ENCODE results near the gene SERTM1.

The SERTM1 gene

DNA sequence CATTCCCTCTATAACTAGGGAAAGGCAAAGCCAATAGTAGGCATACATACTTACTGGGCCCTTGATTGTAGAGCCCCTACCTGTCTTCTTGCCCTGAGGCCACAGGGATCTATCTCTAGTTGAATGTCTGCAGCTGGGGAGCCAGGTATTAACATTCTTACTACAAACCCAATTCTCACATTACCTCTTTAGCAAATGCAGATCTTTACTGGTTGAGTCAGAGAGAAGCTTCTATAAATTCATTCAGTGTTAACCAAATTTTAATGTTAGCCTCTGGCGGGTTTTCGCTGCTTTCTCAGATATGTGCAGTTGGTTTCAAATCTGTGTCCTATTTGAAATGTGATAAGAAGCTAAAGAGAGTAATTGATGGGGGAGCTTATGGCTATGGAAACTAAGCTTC, 43.2 kb downstream of the SERTM1 start:
- Histone ChIP-seq H3K9ac (no peak overlapping the region), H2AFZ (ENCODE audit: low read depth) (no peak overlapping the region), H3K4me1 (ENCODE audit: low read depth, poor library complexity, severe bottlenecking) (no peaks in the 10 kb centered on the region), H3K36me3 (ENCODE audit: insufficient read depth) (no peaks in the 10 kb centered on the region), H3K4me3 (IDR thresholded peaks at IDR 0.05; ENCODE audit: insufficient read depth, low read depth, low read length) (no peak overlapping the region), H3K4me2 (no peak overlapping the region), H3K27ac (no peak overlapping the region), H3K27me3 (ENCODE audit: insufficient read depth, low read depth) (no peaks in the 10 kb centered on the region), H3K79me2 (ENCODE audit: insufficient read depth, low read depth) (no peaks in the 10 kb centered on the region), H4K20me1 (ENCODE audit: insufficient read depth) (no peaks in the 10 kb centered on the region)
- TF ChIP-seq, protein P1, sequence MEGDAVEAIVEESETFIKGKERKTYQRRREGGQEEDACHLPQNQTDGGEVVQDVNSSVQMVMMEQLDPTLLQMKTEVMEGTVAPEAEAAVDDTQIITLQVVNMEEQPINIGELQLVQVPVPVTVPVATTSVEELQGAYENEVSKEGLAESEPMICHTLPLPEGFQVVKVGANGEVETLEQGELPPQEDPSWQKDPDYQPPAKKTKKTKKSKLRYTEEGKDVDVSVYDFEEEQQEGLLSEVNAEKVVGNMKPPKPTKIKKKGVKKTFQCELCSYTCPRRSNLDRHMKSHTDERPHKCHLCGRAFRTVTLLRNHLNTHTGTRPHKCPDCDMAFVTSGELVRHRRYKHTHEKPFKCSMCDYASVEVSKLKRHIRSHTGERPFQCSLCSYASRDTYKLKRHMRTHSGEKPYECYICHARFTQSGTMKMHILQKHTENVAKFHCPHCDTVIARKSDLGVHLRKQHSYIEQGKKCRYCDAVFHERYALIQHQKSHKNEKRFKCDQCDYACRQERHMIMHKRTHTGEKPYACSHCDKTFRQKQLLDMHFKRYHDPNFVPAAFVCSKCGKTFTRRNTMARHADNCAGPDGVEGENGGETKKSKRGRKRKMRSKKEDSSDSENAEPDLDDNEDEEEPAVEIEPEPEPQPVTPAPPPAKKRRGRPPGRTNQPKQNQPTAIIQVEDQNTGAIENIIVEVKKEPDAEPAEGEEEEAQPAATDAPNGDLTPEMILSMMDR (conservative IDR thresholded peaks at IDR 0.05; ENCODE audit: low read depth, low read length), result no peak

GRCh38 chr13:36717966-36718545, 44.2 kb downstream of the SERTM1 start:
- H3K27ac ChIP-seq, result no peak overlapping the region
- H3K27me3 ChIP-seq (ENCODE audit: insufficient read depth, low read depth), result no peaks in the 10 kb centered on the region
- H3K36me3 ChIP-seq (ENCODE audit: insufficient read depth), result no peaks in the 10 kb centered on the region
- no peaks in the 10 kb centered on the region for H3K79me2 ChIP-seq (ENCODE audit: insufficient read depth, low read depth)
- H3K4me2 ChIP-seq, result no peak overlapping the region
- TF ChIP-seq, protein P1 (conservative IDR thresholded peaks at IDR 0.05; ENCODE audit: low read depth, low read length), result no peak
- H4K20me1 ChIP-seq (ENCODE audit: insufficient read depth), result no peaks in the 10 kb centered on the region
- no peak overlapping the region for H2AFZ ChIP-seq (ENCODE audit: low read depth)
- no peaks in the 10 kb centered on the region for H3K4me1 ChIP-seq (ENCODE audit: low read depth, poor library complexity, severe bottlenecking)
- no peak overlapping the region for H3K9ac ChIP-seq
- H3K4me3 ChIP-seq (IDR thresholded peaks at IDR 0.05; ENCODE audit: insufficient read depth, low read depth, low read length), result no peak overlapping the region

DNA sequence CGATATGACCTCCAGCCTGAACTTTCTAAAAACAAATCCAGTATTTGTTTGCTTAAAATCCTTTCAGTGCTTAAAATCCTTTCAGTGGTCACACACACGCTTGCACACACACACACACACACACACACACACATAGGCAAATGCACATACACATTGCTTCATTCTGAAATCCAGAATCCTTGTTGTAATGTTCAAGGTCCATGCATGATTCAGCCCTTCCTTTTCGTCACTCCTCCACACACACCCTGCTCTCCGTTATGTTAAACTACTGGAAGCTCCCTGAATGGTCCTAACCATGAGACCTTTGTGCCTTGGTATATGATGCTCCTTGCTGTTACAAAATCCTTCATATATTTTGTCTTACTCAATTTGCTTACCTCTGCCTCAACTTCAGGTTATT, 44.9 kb downstream of the SERTM1 start:
- TF ChIP-seq, protein P1 (conservative IDR thresholded peaks at IDR 0.05; ENCODE audit: low read depth, low read length), result no peak
- Histone ChIP-seq H3K27ac (no peak overlapping the region), H3K4me3 (IDR thresholded peaks at IDR 0.05; ENCODE audit: insufficient read depth, low read depth, low read length) (no peak overlapping the region), H3K9ac (no peak overlapping the region), H3K79me2 (ENCODE audit: insufficient read depth, low read depth) (no peaks in the 10 kb centered on the region), H3K27me3 (ENCODE audit: insufficient read depth, low read depth) (no peaks in the 10 kb centered on the region), H3K4me2 (no peak overlapping the region), H3K4me1 (ENCODE audit: low read depth, poor library complexity, severe bottlenecking) (no peaks in the 10 kb centered on the region), H4K20me1 (ENCODE audit: insufficient read depth) (no peaks in the 10 kb centered on the region), H3K36me3 (ENCODE audit: insufficient read depth) (no peaks in the 10 kb centered on the region), H2AFZ (ENCODE audit: low read depth) (no peak overlapping the region)

DNA sequence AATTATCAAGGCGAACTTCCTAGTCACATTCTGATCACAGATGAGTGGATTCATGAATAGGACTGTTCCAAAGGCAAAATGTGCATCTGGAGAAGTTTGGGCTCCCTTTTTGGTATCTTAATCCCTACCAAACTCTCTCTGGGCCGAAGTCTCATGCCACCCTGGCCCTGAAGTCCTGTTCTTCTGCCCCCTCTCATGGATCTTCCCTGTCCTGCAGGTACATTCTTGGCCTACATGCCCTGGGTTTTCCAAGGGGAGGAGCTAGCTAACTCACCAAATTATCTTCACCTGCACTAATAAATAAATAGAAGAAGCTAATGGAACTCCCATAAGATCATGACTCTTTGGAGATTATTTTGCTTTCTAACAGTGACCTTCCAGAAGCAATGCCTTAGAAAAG, 50.3 kb downstream of the SERTM1 start:
- Histone ChIP-seq H3K27ac (no peak overlapping the region), H2AFZ (ENCODE audit: low read depth) (no peak overlapping the region), H3K79me2 (ENCODE audit: insufficient read depth, low read depth) (no peaks in the 10 kb centered on the region), H3K4me1 (ENCODE audit: low read depth, poor library complexity, severe bottlenecking) (no peaks in the 10 kb centered on the region), H3K36me3 (ENCODE audit: insufficient read depth) (no peaks in the 10 kb centered on the region), H3K9ac (no peak overlapping the region), H3K4me2 (no peak overlapping the region), H4K20me1 (ENCODE audit: insufficient read depth) (no peaks in the 10 kb centered on the region), H3K27me3 (ENCODE audit: insufficient read depth, low read depth) (no peaks in the 10 kb centered on the region), H3K4me3 (IDR thresholded peaks at IDR 0.05; ENCODE audit: insufficient read depth, low read depth, low read length) (no peak overlapping the region)
- TF ChIP-seq, protein P1 (conservative IDR thresholded peaks at IDR 0.05; ENCODE audit: low read depth, low read length), result no peak
